ENCODE measurements around the gene WRNIP1.
A peak's percentile ranks its signal among the peaks of the same experiment; 100 is the strongest.

WRNIP1 gene

GRCh38 chr6:2745246-2745645 lies 19.9 kb upstream of the WRNIP1 start:
- no peak for ATAC-seq
- TF ChIP-seq GLIS3 (CRISPR knock-in tag; IDR thresholded peaks at IDR 0.05) (no peak), PATZ1 (CRISPR knock-in tag; IDR thresholded peaks at IDR 0.05; ENCODE audit: borderline replicate concordance) (no peak), ZNF70 (CRISPR knock-in tag; IDR thresholded peaks at IDR 0.05) (no peak), ZFP30 (CRISPR knock-in tag; IDR thresholded peaks at IDR 0.05) (no peak), POU6F1 (CRISPR knock-in tag; IDR thresholded peaks at IDR 0.05; ENCODE audit: borderline replicate concordance, low read depth) (no peak), ZC3H10 (CRISPR knock-in tag; IDR thresholded peaks at IDR 0.05) (no peak), BACH2 (CRISPR knock-in tag; IDR thresholded peaks at IDR 0.05; ENCODE audit: borderline replicate concordance) (no peak), TSHZ2 (CRISPR knock-in tag; IDR thresholded peaks at IDR 0.05) (no peak), ZNF8 (CRISPR knock-in tag; IDR thresholded peaks at IDR 0.05) (no peak), CSRNP3 (CRISPR knock-in tag; IDR thresholded peaks at IDR 0.05) (no peak), CSDC2 (CRISPR knock-in tag; IDR thresholded peaks at IDR 0.05) (no peak), TOX (CRISPR knock-in tag; IDR thresholded peaks at IDR 0.05; ENCODE audit: borderline replicate concordance) (no peak), ISL1 (CRISPR knock-in tag; IDR thresholded peaks at IDR 0.05) (no peak)

- ATAC-seq = no peak
- no peak for TF ChIP-seq ARNTL (CRISPR knock-in tag; IDR thresholded peaks at IDR 0.05; ENCODE audit: borderline replicate concordance, low read depth)
- TF ChIP-seq OSR1 (CRISPR knock-in tag; IDR thresholded peaks at IDR 0.05) = no peak
Measured at GRCh38 chr6:2746557-2747061, 18.6 kb upstream of the WRNIP1 start.

GRCh38 chr6:2748183-2748582 lies 17.0 kb upstream of the WRNIP1 start:
- TF ChIP-seq ZNF70 (CRISPR knock-in tag; IDR thresholded peaks at IDR 0.05) (no peak), CSRNP3 (CRISPR knock-in tag; IDR thresholded peaks at IDR 0.05) (no peak), TCF4 (CRISPR knock-in tag; IDR thresholded peaks at IDR 0.05; ENCODE audit: borderline replicate concordance) (peak; percentile 18; the same call in 1 of the 2 replicates), ZNF565 (CRISPR knock-in tag; conservative IDR thresholded peaks at IDR 0.05; ENCODE audit: low read depth) (no peak), ZNF8 (CRISPR knock-in tag; IDR thresholded peaks at IDR 0.05) (no peak), POU6F1 (CRISPR knock-in tag; IDR thresholded peaks at IDR 0.05; ENCODE audit: borderline replicate concordance, low read depth) (no peak), ISL1 (CRISPR knock-in tag; IDR thresholded peaks at IDR 0.05) (0 out of 2 replicates have a peak, but pooled peaks have one; percentile 12), TOX (CRISPR knock-in tag; IDR thresholded peaks at IDR 0.05; ENCODE audit: borderline replicate concordance) (no peak)
- peak; percentile 28; the same call in 1 of the 3 replicates for ATAC-seq
